NCI-H1930 (cell line): Measurements from ENCODE around the gene KRT32.
A peak's percentile ranks its signal among the peaks of the same experiment; 100 is the strongest.

Experiments
- DNase-seq, 2 experiments: peaks; one replicate each; lab custom pipeline; 2025; lab: John Stamatoyannopoulos, UW

Gene KRT32

DNA sequence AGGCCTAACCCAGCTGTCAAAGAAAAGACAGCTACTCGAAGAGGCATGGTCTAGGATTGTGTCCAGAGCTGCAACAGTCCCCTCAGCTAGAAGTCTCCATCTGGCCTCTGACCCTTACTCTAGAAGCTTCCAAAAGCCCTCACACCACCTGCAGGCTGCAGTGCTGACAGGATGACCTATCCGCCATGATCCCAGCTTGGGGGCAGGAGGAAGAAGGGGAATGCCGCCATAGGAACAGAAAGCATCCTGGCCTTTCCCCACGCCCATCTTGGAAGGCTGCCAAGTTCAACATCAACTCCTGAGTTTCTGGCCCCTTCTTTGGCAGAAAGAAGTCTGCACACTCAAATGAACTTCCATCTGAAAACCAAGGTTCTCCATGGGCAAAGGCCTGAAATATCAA is 25.6 kb upstream of the KRT32 start:
- DNase-seq, result no peak

DNA sequence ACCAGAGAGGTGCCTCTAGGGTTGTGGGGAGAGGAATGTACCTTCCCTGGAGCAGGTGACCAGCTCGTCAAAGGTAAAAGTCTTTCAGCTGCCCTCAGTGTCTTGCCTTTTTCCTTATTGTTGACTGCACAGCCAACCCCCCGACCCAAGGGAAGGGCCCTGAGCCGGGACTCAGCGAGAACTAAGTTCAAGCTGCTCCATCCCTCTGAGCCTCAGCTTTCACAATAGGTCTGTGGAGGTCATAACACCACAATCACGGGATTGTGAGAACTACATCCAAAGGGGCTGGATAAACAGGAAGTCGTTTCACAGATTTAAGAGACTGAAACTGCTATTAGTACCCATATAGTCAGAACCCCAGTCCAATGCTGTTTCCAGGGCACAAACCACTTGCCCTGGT is 25.2 kb upstream of the KRT32 start:
- DNase-seq, result no peak

DNA sequence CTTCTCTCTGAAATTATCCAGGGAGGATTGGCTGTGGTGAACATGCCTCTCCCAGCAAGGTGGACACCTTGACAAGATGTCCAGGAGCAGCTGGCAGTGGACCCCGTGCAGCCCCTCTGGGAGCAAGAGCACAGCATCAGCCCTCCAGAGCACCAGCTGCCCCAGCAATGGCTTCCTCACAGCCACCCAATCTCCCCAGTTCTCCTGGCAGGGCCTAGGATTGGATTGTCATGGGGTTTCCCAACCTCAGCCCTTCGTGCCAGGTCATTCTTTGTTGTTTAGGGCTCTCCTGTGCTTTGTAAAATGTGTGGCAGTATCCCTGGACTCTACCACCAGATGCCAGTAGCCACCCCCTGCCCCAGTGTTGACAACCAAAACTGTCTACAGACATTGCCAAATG is 24.3 kb upstream of the KRT32 start:
- DNase-seq, result no peak

DNA sequence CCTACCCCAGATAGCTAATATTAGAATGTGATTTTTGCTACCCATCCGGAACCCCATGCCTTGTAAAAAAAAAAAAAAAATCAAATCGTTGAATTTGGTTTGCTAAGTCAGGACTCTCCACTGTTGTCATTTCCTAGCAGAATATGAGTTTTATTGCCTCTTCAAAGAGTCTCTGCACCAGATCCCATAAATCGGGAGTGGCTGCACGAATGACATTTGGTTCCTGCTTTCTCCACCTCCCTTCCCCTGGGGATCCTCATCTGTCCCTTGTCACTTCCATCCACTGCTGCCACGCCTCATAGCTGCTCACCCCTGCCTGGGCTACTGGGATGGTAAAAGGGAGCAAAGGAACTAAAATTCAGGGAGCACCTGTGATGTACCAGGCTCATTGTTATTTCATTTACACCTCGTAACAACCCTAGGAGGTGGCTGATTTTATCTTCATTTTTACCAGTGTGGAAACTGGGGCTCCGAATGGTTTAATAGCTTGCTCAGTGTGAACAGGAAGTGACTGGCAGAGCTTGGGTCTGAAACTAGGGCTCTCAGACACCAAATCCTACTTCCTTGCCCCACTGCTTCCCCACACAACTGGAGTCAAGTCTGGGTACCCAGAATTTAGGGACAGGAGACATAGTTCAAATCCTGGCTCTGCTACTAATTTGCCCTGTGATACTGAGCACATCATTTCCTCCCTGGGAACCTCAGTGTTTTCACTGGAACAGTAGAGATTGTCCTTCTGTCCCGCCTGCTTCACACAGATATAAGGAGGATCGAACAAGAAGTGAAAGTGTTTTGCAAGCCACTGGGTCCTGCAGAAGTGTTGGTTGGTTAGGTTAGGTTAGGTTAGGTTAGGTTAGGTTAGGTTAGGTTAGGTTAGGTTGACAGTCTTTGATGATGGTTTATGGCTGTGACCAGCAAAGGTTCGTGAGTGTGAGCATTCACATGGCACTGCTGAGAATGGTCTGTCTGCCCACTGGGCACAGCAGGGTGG is 23.1 kb upstream of the KRT32 start:
- DNase-seq, result no peak

DNA sequence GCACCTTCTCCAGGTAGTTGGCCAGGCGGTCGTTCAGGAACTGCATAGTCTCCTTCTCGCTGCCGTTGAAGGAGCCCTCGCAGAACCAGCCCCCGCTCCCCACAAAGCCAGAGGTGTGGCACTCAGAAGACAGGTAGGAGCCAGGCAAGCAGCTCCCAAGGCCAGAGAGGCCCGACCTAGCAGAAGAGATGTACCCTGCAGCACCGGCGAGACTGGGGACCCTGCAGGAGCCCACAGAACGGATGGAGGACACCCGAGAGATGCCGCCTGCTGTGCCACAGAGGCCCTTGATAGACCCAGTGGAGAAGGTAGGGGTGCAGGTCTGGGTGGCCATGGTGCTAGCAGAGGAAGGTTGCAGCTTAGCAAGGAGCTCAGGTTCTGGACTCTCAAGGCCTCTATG is 22.3 kb upstream of the KRT32 start, which contains the start of gene KRT36:
KRT36 (minus strand) TSS at position 380 of the 400 bp plus-strand sequence; CDS start at position 334, 46 bp downstream.
- no peak for DNase-seq

DNA sequence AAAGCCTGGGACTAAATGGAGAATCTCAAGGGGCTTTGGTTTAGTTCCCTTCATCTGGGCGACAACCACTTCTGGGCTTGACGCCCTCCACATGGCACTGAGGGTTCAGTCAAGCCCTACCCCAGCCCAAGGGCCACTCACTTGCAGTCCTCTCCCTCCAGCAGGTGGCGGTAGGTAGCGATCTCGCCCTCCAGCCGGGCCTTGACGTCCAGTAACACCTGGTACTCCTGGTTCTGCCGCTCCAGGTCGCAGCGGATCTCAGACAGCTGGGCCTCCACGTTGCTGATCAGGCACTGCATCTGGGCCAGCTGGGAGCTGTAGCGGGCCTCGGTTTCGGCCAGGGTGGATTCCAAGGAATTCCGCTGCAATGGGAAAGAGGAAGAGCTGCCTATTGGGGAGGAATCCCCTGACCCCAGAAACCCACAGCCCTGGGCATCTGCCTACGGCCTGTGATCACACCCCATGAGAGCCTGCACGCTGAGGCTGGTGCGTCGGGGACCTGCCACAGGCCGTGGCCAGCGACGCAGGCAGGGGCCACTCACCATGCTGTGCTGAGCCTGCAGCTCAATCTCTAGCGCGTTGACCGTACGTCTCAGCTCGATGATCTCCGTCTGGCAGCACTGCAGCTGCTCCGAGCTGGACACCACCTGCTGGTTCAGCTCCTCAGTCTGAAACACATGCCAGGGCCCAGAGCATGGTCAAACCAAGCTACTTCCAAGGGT is 19.8 kb upstream of the KRT32 start:
- DNase-seq, result peak in 1 of 2 experiments; percentile 12

DNA sequence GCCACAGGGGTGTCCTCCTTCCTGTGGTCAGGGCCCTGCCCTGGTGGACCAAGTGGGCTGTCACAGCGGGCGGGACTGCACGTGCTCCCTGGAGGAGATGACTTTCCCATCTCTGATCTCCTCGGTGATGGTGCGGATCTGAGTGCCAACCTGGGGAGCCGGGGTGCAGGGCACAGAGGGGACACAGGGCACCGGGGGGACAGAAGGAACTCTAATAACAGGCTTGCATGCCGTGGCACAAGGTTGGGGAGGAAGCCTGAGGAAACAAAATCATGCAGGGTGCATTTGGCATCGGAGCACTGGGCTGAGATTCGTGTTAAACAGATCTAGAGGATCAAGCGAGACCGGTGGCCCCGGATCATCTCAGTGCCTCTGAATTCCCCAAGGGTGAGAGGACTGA is 19.1 kb upstream of the KRT32 start:
- DNase-seq, result no peak

DNA sequence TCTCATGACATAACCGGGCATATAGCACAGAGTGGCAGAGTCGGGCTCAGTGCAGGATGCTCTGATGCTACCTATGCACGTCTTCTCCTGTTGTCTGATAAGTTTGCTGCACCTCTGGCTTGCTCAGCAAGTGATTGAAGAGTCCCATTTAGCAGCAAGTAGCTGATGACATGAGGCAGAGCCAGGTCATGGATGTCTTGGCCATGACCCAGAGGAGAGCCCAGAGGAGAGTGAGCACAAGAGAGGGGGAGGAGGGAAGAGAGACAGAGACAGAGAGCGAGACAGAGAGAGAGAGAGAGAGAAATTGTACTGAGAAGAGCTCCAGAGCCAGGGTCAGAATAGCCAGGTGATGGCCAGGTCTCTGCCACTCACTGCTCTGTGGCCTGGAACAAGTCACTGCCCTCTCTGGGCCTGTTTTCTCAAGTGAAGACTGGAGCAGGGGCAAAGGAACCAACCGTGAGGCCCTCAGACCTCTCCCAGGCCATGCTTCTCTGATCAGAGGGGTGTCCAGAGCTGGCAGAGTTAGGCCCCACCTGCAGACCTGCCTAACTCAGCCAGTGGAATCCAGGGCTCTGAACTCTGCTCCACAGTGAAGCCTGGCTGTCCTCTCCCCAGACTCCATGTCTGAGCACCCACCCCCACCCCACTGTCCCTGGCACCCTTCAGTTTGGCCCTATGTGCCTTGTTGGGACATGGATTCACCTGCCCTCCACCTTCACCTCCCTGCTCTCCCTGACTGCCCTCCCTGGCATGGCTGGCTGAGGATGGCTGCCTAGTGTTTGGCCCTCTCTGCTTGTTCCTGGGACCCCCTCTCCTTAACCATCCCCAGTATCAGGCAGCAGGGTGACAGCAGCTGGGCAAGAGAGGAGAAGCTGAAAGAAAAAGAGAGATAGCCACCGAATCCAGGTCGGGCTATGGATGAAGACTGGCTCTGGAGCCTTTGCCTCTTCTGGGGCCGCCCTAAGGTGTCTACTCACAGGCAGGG is 18.0 kb upstream of the KRT32 start:
- DNase-seq, result no peak

DNA sequence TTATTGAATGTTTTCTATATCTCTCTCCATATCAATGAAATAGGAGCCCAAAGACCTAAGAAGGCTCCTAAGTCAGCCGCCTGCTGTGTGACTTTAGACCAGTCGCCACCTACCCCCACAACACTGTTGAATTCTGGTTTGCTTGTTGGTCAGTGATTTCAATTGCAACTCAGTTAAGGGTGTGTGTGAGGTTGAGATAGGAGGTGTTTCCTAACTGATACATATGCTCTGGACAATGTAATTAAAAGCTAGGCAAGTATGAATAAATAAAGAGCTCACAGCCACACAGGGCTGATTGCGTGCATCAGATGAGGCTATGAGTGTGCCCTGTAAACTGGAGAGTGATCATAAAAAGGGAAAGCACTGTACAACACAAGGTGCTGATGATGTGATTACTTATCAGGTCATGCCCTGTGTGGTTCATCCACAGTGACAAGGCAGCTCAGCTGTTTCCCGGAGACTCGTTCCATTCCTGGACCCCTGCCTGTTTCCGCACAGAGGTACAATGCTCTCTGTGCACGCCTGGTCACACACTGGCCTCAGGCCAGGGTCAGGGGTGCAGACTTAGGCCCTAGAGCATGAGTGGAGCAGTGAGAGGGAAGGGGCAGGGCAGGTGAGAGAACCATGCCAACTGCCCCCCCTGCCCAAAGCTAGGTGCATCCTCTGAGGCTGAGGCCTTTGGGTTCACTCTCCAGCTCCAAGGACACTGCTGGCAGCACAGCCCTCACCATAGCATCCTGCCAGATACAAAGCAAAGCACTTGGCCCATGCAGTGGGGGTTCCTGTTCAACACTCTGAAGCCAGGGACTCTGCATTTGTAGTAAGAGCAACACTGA is 17.0 kb upstream of the KRT32 start:
- DNase-seq, result no peak

DNA sequence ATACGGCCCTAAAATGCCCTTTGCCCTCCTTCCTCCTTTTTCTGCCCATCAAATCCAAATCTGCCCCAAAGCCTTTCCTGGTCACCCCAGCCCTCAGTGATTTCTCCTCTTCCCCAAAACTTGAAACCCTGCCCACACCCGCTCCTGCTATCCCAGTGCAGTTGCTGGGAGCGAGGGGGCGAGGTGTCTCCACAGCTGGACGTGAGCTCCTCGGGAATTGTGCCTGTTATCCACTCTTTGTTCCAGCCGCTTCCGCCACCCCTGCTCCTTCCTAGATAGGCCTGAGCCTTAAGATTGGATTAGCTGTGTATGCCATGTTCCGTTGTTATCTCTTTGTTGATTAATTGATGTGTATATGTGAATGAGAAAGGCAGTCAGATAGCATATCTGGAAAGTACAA is 16.3 kb upstream of the KRT32 start:
- no peak for DNase-seq

DNA sequence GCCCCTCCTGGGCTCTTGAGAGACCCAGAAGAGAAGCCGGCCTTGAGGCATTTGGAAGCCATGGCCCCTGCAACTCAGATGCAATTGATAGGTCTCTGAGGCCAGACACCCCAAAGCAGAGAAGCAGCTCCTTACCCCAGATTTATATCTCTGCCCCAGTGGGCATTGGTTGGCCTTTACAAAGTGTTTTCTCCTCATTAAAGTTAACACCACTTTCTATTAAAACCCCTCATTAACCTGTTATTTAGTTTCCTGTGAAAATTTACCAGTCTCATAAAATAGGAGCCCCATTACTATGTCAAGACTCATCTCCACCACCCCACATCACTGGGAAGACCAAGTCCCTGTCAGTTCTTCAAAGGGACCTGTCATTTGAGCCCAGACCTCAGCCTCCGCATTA is 13.8 kb upstream of the KRT32 start, which contains the start of gene KRT35:
KRT35 (minus strand) TSS at position 116 of the 400 bp plus-strand sequence; CDS start at position 62, 54 bp downstream.
- no peak for DNase-seq

DNA sequence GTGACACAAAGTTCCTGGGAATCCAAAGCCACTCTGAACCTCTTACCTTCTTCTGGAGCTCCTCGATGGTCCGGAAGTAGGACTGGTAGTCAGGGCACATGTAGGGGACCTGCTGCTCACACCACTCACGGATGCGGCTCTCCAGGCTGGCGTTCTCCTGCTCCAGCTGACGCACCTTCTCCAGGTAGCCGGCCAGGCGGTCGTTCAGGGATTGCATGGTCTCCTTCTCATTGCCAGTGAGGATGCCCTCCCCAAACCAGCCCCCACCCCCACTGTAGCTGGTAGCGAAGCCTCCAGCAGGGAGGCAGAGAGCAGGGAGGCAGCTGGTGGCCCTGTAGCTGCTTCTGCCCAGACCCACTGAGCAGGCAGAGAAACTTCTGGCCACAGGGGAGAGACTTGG is 13.4 kb upstream of the KRT32 start:
- no peak for DNase-seq

DNA sequence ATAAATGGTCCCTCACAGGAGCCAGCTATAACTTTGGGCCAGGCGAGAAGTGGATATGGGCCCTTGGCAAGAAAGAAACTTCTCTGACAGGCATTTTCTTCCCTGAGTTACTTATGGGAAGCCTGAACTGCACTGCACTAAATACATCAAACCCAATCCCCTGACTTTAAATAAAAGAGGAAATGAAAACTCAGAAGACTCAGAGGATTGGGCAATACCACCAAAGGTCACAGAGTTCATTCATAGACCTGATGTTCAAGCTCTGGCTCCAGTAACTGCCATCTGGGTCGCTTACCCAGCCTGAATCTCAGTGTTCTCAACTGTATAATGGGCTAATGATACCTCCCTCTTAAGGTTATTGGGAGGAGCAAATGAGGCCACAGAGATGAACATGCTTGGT is 12.9 kb upstream of the KRT32 start:
- no peak for DNase-seq

DNA sequence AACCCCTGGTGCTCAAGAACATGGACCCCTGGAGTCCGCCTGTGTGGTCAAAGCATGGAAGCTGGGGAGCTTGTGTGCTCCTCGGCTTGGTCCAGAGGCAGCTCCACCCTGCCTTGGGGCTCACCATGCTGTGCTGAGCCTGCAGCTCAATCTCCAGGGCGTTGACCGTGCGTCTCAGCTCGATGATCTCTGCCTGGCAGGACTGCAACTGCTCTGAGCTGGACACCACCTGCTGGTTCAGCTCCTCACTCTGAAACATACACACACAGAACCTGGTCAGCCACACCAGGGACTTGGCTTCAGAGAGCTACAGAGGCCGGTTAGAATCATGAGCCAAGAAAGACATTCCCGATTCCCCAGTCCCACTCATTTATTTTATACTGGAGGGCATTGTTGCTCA is 11.1 kb upstream of the KRT32 start:
- DNase-seq, result no peak

DNA sequence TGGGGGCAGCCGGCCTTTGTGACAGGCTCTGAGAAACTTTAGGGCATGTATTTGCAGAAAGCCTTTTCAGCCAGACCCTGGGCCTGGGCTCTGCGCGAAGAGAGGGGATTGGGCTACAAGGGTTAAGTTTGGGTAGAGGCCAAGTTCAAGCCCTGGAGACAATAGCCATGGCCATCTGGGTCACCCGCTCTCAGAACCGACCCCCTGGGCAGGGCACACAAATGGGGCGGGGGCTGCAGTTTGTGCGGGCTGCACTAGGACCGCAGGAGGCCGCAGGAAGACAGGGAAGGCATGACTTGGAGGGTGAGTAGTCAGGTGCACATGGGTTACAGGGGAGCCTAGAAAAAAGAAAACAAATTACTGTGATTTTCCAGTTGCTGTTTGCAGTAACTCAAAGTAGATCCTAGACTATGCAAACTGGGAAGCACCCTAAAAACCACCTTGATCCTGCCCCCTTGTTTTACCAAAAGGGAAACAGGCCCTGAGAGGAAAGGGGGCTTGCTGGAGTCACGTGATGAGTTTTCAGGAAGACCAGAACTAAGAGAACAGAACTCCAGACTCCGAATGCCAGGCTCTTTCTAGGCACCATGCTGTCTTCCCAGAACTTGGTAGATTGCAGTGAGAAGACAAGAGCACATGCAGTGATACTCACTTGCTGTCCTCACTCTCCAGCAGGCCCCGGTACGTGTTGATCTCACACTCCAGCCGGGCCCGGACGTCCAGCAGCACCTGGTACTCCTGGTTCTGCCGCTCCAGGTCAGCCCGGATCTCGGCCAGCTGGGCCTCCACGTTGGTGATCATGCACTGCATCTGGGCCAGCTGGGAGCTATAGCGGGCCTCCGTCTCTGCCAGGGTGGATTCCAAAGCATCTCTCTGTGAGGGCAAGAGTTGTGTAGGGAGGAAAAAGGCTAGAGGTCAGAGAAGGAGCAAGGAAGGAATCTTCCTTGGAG is 10.0 kb upstream of the KRT32 start:
- DNase-seq, result no peak

DNA sequence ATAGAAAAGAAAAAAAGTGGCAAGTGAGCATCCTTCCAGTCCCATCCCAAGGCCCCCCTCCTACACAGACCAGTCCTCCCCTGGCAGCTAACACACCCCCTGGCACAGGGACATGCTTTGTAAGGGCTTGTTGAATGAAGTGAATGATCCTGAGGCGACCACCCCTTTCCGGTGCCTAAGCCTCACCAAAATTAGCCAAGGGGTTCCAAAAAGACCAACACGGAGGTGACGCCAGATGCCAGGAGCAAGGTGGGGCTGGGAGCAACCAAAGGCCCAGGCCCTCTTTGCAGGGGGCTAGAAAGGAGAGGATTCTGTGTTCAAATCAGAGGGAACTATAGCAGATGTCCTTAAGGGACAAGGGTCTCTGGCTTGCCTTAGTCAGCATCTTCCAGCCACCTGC is 8.2 kb upstream of the KRT32 start:
- DNase-seq, result no peak

DNA sequence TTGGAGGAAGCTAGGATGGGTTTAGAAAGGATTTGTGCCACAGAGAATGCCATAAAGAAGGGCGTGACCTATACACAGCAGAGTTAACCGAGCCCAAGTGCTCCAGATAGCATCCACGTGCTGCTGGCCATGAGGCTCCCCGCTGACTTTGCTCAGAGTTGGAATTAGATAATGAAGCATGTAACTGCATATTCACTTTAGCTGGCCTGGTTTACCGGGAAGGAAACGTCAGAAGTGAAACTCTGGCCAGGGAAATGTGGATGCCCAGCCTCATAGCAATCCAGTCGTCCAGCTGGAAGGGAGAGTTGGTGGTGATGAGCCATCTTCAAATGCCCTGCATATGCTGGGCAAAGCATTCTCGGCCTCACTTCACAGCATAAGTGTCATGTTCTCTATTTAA is 7.7 kb upstream of the KRT32 start:
- DNase-seq, result no peak

DNA sequence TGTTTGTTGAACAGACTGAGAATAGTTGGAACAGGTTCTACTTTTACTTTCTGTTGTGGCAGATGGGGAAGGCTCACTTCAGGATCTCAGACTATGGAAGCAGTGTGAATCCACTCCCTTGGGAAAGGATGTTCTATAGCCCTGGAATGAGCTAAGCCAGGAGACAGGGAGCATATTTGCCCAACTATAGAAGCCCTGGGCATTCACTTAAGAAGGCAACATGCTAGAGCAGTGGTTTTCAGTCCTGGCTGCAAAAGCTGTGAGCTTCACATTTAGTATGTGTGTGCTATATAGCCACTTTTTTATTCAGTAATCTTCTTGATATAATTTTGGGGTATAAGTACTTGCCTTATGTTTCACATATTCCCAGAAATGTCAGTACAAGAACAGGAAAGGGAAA is 1.2 kb upstream of the KRT32 start:
- DNase-seq, result no peak

DNA sequence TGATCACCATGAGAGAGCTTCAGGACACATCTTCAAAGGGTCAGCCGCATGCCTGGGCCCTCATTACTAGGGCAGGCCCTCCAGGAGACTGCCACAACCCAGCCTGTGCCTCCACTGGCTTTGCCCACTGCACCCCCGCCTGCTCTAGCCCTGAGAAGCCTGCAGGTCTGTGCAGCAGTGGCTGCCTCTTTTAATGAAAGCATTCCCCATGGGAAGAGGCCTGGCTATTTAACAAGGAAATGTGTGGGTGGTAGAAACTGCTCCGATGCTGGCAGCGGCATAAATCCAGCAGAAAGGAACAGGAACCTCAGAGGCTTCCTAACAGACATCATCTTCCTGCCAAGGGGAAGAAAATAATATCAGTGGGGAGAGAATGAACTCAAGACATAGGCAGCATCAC is 375 bp upstream of the KRT32 start:
- DNase-seq, result no peak

DNA sequence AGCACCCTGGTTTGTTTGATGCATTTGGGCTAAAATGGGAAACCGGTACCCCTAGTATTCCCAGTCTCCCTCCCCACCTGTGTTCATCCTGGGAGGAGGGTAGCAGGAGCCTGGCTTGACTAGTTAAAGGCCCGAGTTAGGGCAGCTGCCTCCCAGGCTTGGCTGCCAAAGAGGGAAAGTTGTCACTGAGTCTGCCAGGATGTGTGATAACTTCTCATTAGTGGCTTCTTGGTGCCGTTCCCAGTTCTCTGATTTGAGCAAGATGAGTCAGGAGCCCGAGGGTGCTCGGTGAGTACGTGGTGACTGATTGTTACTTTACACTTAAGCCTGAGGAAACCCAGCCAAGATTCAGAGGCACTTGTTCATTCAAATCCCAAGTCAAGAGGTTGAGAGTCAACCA is 2.5 kb downstream of the KRT32 start:
- DNase-seq, result no peak
